PC-9 (cell line): Measurements from ENCODE around the gene MYO16.

ENCODE experiments used
- EZH2 ChIP-seq: fragments of 200-600 bp; sonication (generic); IDR thresholded peaks from 2 replicates; pipeline ENCODE4 v1.8.0; 2017; ENCODE audit warnings: antibody characterized with exemption, low read depth
- TF ChIP-seq, protein P1 (sequence below): fragments of 200-600 bp; sonication (generic); conservative IDR thresholded peaks from 2 replicates; pipeline ENCODE4 v1.6.1; 2017; ENCODE audit warnings: mixed run types, antibody characterized with exemption, mild to moderate bottlenecking, moderate library complexity

DNA sequence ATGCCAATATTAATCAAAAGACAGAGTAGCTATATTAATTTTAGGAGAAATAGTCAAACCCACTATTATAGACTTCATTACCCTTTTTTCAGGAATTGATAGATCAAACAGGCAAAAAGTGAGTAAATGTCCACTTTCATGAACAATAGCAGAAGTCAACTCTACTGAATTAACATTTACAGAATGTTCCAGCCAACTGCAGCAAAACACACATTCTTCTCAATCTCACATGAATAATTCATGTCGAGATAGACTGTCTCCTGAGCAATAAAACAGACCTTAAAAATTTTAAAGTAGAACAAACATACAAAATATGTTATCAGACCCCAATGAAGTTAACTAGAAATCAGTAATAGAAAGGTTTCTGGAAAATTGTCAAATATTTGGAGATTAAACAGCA is 118.4 kb downstream of the MYO16 start:
- TF ChIP-seq, protein P1, sequence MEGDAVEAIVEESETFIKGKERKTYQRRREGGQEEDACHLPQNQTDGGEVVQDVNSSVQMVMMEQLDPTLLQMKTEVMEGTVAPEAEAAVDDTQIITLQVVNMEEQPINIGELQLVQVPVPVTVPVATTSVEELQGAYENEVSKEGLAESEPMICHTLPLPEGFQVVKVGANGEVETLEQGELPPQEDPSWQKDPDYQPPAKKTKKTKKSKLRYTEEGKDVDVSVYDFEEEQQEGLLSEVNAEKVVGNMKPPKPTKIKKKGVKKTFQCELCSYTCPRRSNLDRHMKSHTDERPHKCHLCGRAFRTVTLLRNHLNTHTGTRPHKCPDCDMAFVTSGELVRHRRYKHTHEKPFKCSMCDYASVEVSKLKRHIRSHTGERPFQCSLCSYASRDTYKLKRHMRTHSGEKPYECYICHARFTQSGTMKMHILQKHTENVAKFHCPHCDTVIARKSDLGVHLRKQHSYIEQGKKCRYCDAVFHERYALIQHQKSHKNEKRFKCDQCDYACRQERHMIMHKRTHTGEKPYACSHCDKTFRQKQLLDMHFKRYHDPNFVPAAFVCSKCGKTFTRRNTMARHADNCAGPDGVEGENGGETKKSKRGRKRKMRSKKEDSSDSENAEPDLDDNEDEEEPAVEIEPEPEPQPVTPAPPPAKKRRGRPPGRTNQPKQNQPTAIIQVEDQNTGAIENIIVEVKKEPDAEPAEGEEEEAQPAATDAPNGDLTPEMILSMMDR = no peak
- no peak for TF ChIP-seq EZH2
